ENCODE measurements around the gene NSDHL. TPM values are rescaled to one million over a fixed set of nuclear protein-coding genes. Genes with fewer than 3 reads are reported as not detected.
"Not testable (repeated sequence)": the region's sequence is repeated elsewhere in the genome, so short reads cannot be mapped to it uniquely, and the experiment has no call there.

Gene NSDHL
- total RNA-seq (2014; rRNA removed; shearing (Covaris generic)), result 14.8 and 24.5 TPM in 2 replicates

GRCh38 chrX:152830312-152831305 is at the start of gene NSDHL, which contains the start of gene CETN2:
NSDHL (plus strand) TSS chrX:152831063; CDS start chrX:152846325, 15,262 bp downstream.
CETN2 (minus strand) TSS chrX:152830757; CDS start chrX:152830710, 47 bp downstream.
- DNase-seq (ENCODE audit: low spot score), result peak; percentile 94

GRCh38 chrX:152787062-152787461 is 43.8 kb upstream of the NSDHL start:
- DNase-seq (ENCODE audit: low spot score), result not testable (repeated sequence)

GRCh38 chrX:152798945-152799344 is 31.9 kb upstream of the NSDHL start:
- DNase-seq (ENCODE audit: low spot score), result no peak

GRCh38 chrX:152806035-152806434 is 24.8 kb upstream of the NSDHL start:
- no peak for DNase-seq (ENCODE audit: low spot score)

- no peak for DNase-seq (ENCODE audit: low spot score)
Measured at GRCh38 chrX:152810403-152810802, 20.5 kb upstream of the NSDHL start.

- DNase-seq (ENCODE audit: low spot score), result no peak
Measured at GRCh38 chrX:152813206-152813605, 17.7 kb upstream of the NSDHL start.

- DNase-seq (ENCODE audit: low spot score), result no peak
Measured at GRCh38 chrX:152814048-152814447, 16.8 kb upstream of the NSDHL start.

- peak; percentile 41 for DNase-seq (ENCODE audit: low spot score)
Measured at GRCh38 chrX:152817078-152817764, 13.6 kb upstream of the NSDHL start.

- no peak for DNase-seq (ENCODE audit: low spot score)
Measured at GRCh38 chrX:152818356-152818755, 12.5 kb upstream of the NSDHL start.

GRCh38 chrX:152819266-152819665 is 11.6 kb upstream of the NSDHL start:
- no peak for DNase-seq (ENCODE audit: low spot score)

GRCh38 chrX:152819732-152820131 is 11.1 kb upstream of the NSDHL start:
- no peak for DNase-seq (ENCODE audit: low spot score)

- DNase-seq (ENCODE audit: low spot score), result peak; percentile 38
Measured at GRCh38 chrX:152821145-152821765, 9.6 kb upstream of the NSDHL start.

GRCh38 chrX:152822383-152823086 is 8.3 kb upstream of the NSDHL start:
- no peak for DNase-seq (ENCODE audit: low spot score)

GRCh38 chrX:152823657-152824056 is 7.2 kb upstream of the NSDHL start:
- DNase-seq (ENCODE audit: low spot score), result no peak

- no peak for DNase-seq (ENCODE audit: low spot score)
Measured at GRCh38 chrX:152824841-152825374, 6.0 kb upstream of the NSDHL start.

GRCh38 chrX:152831391-152831790 is 528 bp downstream of the NSDHL start:
- DNase-seq (ENCODE audit: low spot score), result no peak

GRCh38 chrX:152832520-152832919 is 1.7 kb downstream of the NSDHL start:
- no peak for DNase-seq (ENCODE audit: low spot score)

- DNase-seq (ENCODE audit: low spot score), result no peak
Measured at GRCh38 chrX:152833378-152833777, 2.5 kb downstream of the NSDHL start.

GRCh38 chrX:152835470-152835869 is 4.6 kb downstream of the NSDHL start:
- DNase-seq (ENCODE audit: low spot score), result not testable (repeated sequence)

GRCh38 chrX:152842772-152843338 is 12.0 kb downstream of the NSDHL start:
- no peak for DNase-seq (ENCODE audit: low spot score)

- no peak for DNase-seq (ENCODE audit: low spot score)
Measured at GRCh38 chrX:152843852-152844251, 13.0 kb downstream of the NSDHL start.
